AG10803 (cell line): ENCODE measurements around the gene RPS6KL1.

ENCODE experiments used
- DNase-seq: peaks from one replicate; pipeline ENCODE4 v3.0.0; 2010; ENCODE audit warnings: low read depth
- H3K4me3 ChIP-seq: 2 replicates; pipeline ENCODE4 v1.5.1; 2011; ENCODE audit warnings: mild to moderate bottlenecking, low read length, control low read depth
- CTCF ChIP-seq: conservative IDR thresholded peaks from 2 replicates; pipeline ENCODE4 v1.5.1; 2011; ENCODE audit warnings: mild to moderate bottlenecking, low read length, control low read depth, inconsistent platforms

RPS6KL1 gene

GRCh38 chr14:74897642-74898041, 25.4 kb downstream of the RPS6KL1 start:
- TF ChIP-seq CTCF: no peak
- DNase-seq: no peak
- H3K4me3 ChIP-seq: no peak overlapping the region

GRCh38 chr14:74896400-74896799, 26.7 kb downstream of the RPS6KL1 start:
- H3K4me3 ChIP-seq: no peak overlapping the region
- TF ChIP-seq CTCF: no peak
- DNase-seq: no peak

GRCh38 chr14:74893614-74894091, 29.4 kb downstream of the RPS6KL1 start:
- no peak overlapping the region for H3K4me3 ChIP-seq
- DNase-seq: no peak
- no peak for TF ChIP-seq CTCF

- no peak for DNase-seq
- H3K4me3 ChIP-seq: no peak overlapping the region
- TF ChIP-seq CTCF: no peak
Observed at GRCh38 chr14:74892745-74893144, 30.3 kb downstream of the RPS6KL1 start.

- no peak for DNase-seq
- H3K4me3 ChIP-seq: no peak overlapping the region
- TF ChIP-seq CTCF: no peak
Observed at GRCh38 chr14:74891870-74892269, 31.2 kb downstream of the RPS6KL1 start.

- no peak overlapping the region for H3K4me3 ChIP-seq
- DNase-seq: no peak
- TF ChIP-seq CTCF: no peak
Observed at GRCh38 chr14:74890262-74890661, 32.8 kb downstream of the RPS6KL1 start.

GRCh38 chr14:74888164-74889158, 34.6 kb downstream of the RPS6KL1 start:
- H3K4me3 ChIP-seq: no peak overlapping the region
- no peak for DNase-seq
- TF ChIP-seq CTCF: no peak
